Measurements from ENCODE around the gene EXOC3L4. TPM values are rescaled to one million over a fixed set of nuclear protein-coding genes. Genes with fewer than 3 reads are reported as not detected.

Gene EXOC3L4
- total and polyA plus RNA-seq, 2 of the 8 experiments (the other 6 are each of a cell fraction or from before 2014, with no cell fraction given), result 0.45 to 0.57 TPM

GRCh38 chr14:103129301-103130016 lies 34.9 kb downstream of the EXOC3L4 start (continued):
- no peak for TF ChIP-seq SAP30 (IDR thresholded peaks at IDR 0.05; ENCODE audit: insufficient read depth, insufficient replicate concordance, low read length)
- TF ChIP-seq CBX5 (IDR thresholded peaks at IDR 0.05; ENCODE audit: low read depth, low read length), result no peak
- no peak for TF ChIP-seq POLR2AphosphoS5 (IDR thresholded peaks at IDR 0.05; ENCODE audit: low read depth, low read length)
- no peak for TF ChIP-seq TAF1 (IDR thresholded peaks at IDR 0.05; ENCODE audit: low read depth, low read length)
- TF ChIP-seq SIN3A (conservative IDR thresholded peaks at IDR 0.05 in 1 of 2, IDR thresholded peaks at IDR 0.05 in 1 of 2; ENCODE audit: low read depth in 1 of 2, low read length in 2 of 2), result no peak
- no peak for TF ChIP-seq RBBP5 (IDR thresholded peaks at IDR 0.05; ENCODE audit: borderline replicate concordance, low read depth, low read length)

Measured in H1 (cell line).